ENCODE data around the gene ACTR1B. TPM values are rescaled to one million over a fixed set of nuclear protein-coding genes. Genes with fewer than 3 reads are reported as not detected.

Gene ACTR1B
- total RNA-seq, 1 donor from 2014 or later = 62.9 TPM

- ATAC-seq (no peak), DNase-seq (ENCODE audit: low spot score) (no peak)
- intact Hi-C loops (cut with DNase I) = no loop called here
Observed at GRCh38 chr2:97662386-97662894, 1.4 kb downstream of the ACTR1B start.

GRCh38 chr2:97661927-97662326 is 1.9 kb downstream of the ACTR1B start:
- no peak for DNase-seq (ENCODE audit: low spot score)
- ATAC-seq = no peak
- intact Hi-C loops (cut with DNase I) = no loop called here

- ATAC-seq (no peak), DNase-seq (ENCODE audit: low spot score) (no peak)
Observed at GRCh38 chr2:97660775-97661389, 3.0 kb downstream of the ACTR1B start.

GRCh38 chr2:97660044-97660774 is 3.6 kb downstream of the ACTR1B start:
- DNase-seq (ENCODE audit: low spot score) (no peak), ATAC-seq (no peak)
- intact Hi-C loops (cut with DNase I) = no loop called here

More at GRCh38 chr2:97660775-97661389, 3.0 kb downstream of the ACTR1B start:
- intact Hi-C loops (cut with DNase I) = no loop called here

GRCh38 chr2:97659256-97660043 is 4.4 kb downstream of the ACTR1B start:
- no peak for DNase-seq (ENCODE audit: low spot score)
- intact Hi-C loops (cut with DNase I) = no loop called here
- no peak for ATAC-seq

GRCh38 chr2:97658691-97659157 is 5.1 kb downstream of the ACTR1B start:
- no peak for ATAC-seq
- intact Hi-C loops (cut with DNase I) = no loop called here
- DNase-seq (ENCODE audit: low spot score) = no peak

GRCh38 chr2:97657986-97658690 is 5.7 kb downstream of the ACTR1B start:
- ATAC-seq (no peak), DNase-seq (ENCODE audit: low spot score) (no peak)
- intact Hi-C loops (cut with DNase I) = no loop called here

- intact Hi-C loops (cut with DNase I) = no loop called here
- peak; percentile 7 for ATAC-seq
- no peak for DNase-seq (ENCODE audit: low spot score)
Observed at GRCh38 chr2:97656905-97657587, 6.8 kb downstream of the ACTR1B start.

- no peak for ATAC-seq
Observed at GRCh38 chr2:97656129-97656755, 7.6 kb downstream of the ACTR1B start.

GRCh38 chr2:97654791-97655190 is 9.1 kb downstream of the ACTR1B start:
- ATAC-seq (no peak), DNase-seq (ENCODE audit: low spot score) (no peak)
- intact Hi-C loops (cut with DNase I) = no loop called here

More at GRCh38 chr2:97656129-97656755, 7.6 kb downstream of the ACTR1B start:
- intact Hi-C loops (cut with DNase I) = no loop called here
- DNase-seq (ENCODE audit: low spot score) = no peak

- no peak for ATAC-seq
- no peak for DNase-seq (ENCODE audit: low spot score)
- intact Hi-C loops (cut with DNase I) = no loop called here
Observed at GRCh38 chr2:97654309-97654708, 9.5 kb downstream of the ACTR1B start.

- DNase-seq (ENCODE audit: low spot score) (no peak), ATAC-seq (no peak)
- intact Hi-C loops (cut with DNase I) = no loop called here
Observed at GRCh38 chr2:97653874-97654273, 10.0 kb downstream of the ACTR1B start.

GRCh38 chr2:97653473-97653872 is 10.4 kb downstream of the ACTR1B start:
- intact Hi-C loops (cut with DNase I) = no loop called here
- ATAC-seq (no peak), DNase-seq (ENCODE audit: low spot score) (no peak)

- intact Hi-C loops (cut with DNase I) = no loop called here
- no peak for DNase-seq (ENCODE audit: low spot score)
- no peak for ATAC-seq
Observed at GRCh38 chr2:97651114-97651513, 12.7 kb downstream of the ACTR1B start.

GRCh38 chr2:97646977-97647376 is 16.9 kb downstream of the ACTR1B start:
- no peak for DNase-seq (ENCODE audit: low spot score)
- intact Hi-C loops (cut with DNase I) = no loop called here
- ATAC-seq = no peak

GRCh38 chr2:97645695-97646629 is 17.9 kb downstream of the ACTR1B start, which contains the start of gene COX5B:
TSS of gene COX5B (plus strand) at chr2:97646062. CDS start at chr2:97646087, 25 bp downstream.
- DNase-seq (ENCODE audit: low spot score) (peak; percentile 100), ATAC-seq (peak; percentile 100)
- intact Hi-C loops (cut with DNase I) = no loop called here

Data from sciatic nerve (tissue), 2 donors.